ENCODE data around the gene ARID1B. TPM values are rescaled to one million over a fixed set of nuclear protein-coding genes. Genes with fewer than 3 reads are reported as not detected.
A peak's percentile ranks its signal among the peaks of the same experiment; 100 is the strongest.

Gene ARID1B
- total and polyA plus RNA-seq, 9 of the 15 experiments (the other 6 are each of a cell fraction or from before 2014, with no cell fraction given), result 12.5 to 50.5 (median 25.8) TPM

DNA sequence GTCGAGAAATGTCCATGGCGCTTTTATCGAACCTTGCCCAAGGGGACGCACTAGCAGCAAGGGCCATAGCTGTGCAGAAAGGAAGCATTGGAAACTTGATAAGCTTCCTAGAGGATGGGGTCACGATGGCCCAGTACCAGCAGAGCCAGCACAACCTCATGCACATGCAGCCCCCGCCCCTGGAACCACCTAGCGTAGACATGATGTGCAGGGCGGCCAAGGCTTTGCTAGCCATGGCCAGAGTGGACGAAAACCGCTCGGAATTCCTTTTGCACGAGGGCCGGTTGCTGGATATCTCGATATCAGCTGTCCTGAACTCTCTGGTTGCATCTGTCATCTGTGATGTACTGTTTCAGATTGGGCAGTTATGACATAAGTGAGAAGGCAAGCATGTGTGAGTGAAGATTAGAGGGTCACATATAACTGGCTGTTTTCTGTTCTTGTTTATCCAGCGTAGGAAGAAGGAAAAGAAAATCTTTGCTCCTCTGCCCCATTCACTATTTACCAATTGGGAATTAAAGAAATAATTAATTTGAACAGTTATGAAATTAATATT lies 430.4 kb downstream of the ARID1B start (continued):
- peak; percentile 66; the same call in 1 of the 2 replicates for TF ChIP-seq STAT5A (IDR thresholded peaks at IDR 0.05; ENCODE audit: borderline replicate concordance, low read length)
- TF ChIP-seq CBX3 (IDR thresholded peaks at IDR 0.05; ENCODE audit: borderline replicate concordance in 1 of 2, low read length in 2 of 2), result no peak
- peak; percentile 56 for TF ChIP-seq MTA2 (IDR thresholded peaks at IDR 0.05; ENCODE audit: low read depth)
- TF ChIP-seq PML (IDR thresholded peaks at IDR 0.05; ENCODE audit: low read length), result peak; percentile 68; the same call in 1 of the 2 replicates
- TF ChIP-seq USF2 (CRISPR knock-in tag; IDR thresholded peaks at IDR 0.05), result no peak
- peak; percentile 69 for TF ChIP-seq KLF16 (IDR thresholded peaks at IDR 0.05)
- peak; percentile 74 for TF ChIP-seq CBFA2T2 (conservative IDR thresholded peaks at IDR 0.05)
- no peak for TF ChIP-seq MECOM (CRISPR knock-in tag; IDR thresholded peaks at IDR 0.05)
- TF ChIP-seq EP400 (IDR thresholded peaks at IDR 0.05), result no peak; the same call in 1 of the 2 replicates
- peak; percentile 42 to 47; a peak in 1 of 4 replicates for TF ChIP-seq TRIM24 (IDR thresholded peaks at IDR 0.05)
- TF ChIP-seq IRF2 (CRISPR knock-in tag; IDR thresholded peaks at IDR 0.05), result no peak
- peak; percentile 86 for TF ChIP-seq ATF7 (IDR thresholded peaks at IDR 0.05)
- TF ChIP-seq NFE2 (IDR thresholded peaks at IDR 0.05; ENCODE audit: low read depth), result peak; percentile 17; the same call in 1 of the 2 replicates
- TF ChIP-seq BDP1 (IDR thresholded peaks at IDR 0.05; ENCODE audit: insufficient read depth, insufficient read length), result no peak
- TF ChIP-seq CEBPB (tag; IDR thresholded peaks at IDR 0.05), result peak; percentile 35; the same call in 1 of the 2 replicates
- peak; percentile 81 for TF ChIP-seq DPF2 (IDR thresholded peaks at IDR 0.05)
- no peak for TF ChIP-seq BMI1 (IDR thresholded peaks at IDR 0.05; ENCODE audit: low read length)
- peak in 1 of 2 experiments; percentile 84; a peak in 1 of 4 replicates for TF ChIP-seq RCOR1 (IDR thresholded peaks at IDR 0.05; ENCODE audit: borderline replicate concordance in 1 of 2, low read depth in 2 of 2, low read length in 2 of 2)
- TF ChIP-seq E4F1 (CRISPR knock-in tag; IDR thresholded peaks at IDR 0.05; ENCODE audit: borderline replicate concordance), result no peak
- TF ChIP-seq, protein P1, sequence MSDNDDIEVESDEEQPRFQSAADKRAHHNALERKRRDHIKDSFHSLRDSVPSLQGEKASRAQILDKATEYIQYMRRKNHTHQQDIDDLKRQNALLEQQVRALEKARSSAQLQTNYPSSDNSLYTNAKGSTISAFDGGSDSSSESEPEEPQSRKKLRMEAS (CRISPR knock-in tag; IDR thresholded peaks at IDR 0.05), result no peak
- no peak for TF ChIP-seq KLF13 (tag; IDR thresholded peaks at IDR 0.05; ENCODE audit: borderline replicate concordance, low read depth)
- TF ChIP-seq CREB1 (IDR thresholded peaks at IDR 0.05), result peak; percentile 34; the same call in 1 of the 2 replicates
- TF ChIP-seq CREB1 (CRISPR knock-in tag; IDR thresholded peaks at IDR 0.05), result no peak
- TF ChIP-seq ZFP36 (IDR thresholded peaks at IDR 0.05; ENCODE audit: low read depth, low read length, partially characterized antibody), result peak; percentile 16
- TF ChIP-seq MYC (IDR thresholded peaks at IDR 0.05; ENCODE audit: low read depth, low read length), result 0 out of 2 replicates have a peak, but pooled peaks have one; percentile 12
- no peak for TF ChIP-seq MYC (CRISPR knock-in tag; IDR thresholded peaks at IDR 0.05; ENCODE audit: borderline replicate concordance, low read depth)
- peak; percentile 84 for TF ChIP-seq EP300 (IDR thresholded peaks at IDR 0.05; ENCODE audit: low read length)
- no peak for TF ChIP-seq ATF1 (CRISPR knock-in tag; IDR thresholded peaks at IDR 0.05)
- peak; percentile 55 for TF ChIP-seq ATF1 (tag; IDR thresholded peaks at IDR 0.05)
